Ishikawa (cell line): ENCODE results near the gene RNF39.

Source experiments
- CEBPB ChIP-seq: IDR thresholded peaks from 2 replicates; pipeline ENCODE4 v1.6.1; 2012
- TEAD4 ChIP-seq: IDR thresholded peaks from 2 replicates; pipeline ENCODE4 v1.6.1; 2012
- TF ChIP-seq, protein P1 (sequence below): IDR thresholded peaks from 2 replicates; pipeline ENCODE4 v1.6.1; 2012

DNA sequence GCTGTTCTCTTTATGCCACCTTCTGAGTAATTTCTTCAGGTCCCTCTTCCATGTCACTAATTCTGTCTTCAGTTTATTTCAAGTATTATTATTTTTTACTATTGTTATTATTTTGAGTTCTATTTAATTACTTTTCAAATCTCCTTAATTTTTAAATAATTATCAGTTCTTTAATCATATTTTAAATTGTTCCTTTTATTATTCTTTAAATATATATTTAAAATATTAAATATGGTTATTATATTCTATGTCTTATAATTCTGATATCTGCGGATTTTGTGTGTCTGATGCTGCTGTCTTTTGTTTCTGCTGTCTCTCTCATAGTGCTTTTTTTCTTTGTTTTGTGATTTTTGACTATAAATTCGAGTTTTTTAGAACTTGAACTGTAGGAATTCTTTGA is 12.3 kb downstream of the RNF39 start:
- TF ChIP-seq TEAD4: no peak
- TF ChIP-seq, protein P1, sequence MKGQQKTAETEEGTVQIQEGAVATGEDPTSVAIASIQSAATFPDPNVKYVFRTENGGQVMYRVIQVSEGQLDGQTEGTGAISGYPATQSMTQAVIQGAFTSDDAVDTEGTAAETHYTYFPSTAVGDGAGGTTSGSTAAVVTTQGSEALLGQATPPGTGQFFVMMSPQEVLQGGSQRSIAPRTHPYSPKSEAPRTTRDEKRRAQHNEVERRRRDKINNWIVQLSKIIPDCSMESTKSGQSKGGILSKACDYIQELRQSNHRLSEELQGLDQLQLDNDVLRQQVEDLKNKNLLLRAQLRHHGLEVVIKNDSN: no peak
- no peak for TF ChIP-seq CEBPB
